Kidney epithelial cell (primary cell): ENCODE data around the gene AKT2. TPM values are rescaled to one million over a fixed set of nuclear protein-coding genes. Genes with fewer than 3 reads are reported as not detected.

Source experiments
- DNase-seq: peaks from one replicate; pipeline ENCODE4 v3.0.0-alpha.2; 2010; ENCODE audit warnings: low read depth
- H3K27me3 ChIP-seq: 2 replicates; pipeline ENCODE4 v1.6.0; 2011; ENCODE audit warnings: low read length; ENCODE audit not compliant: control insufficient read depth, insufficient read depth
- H3K36me3 ChIP-seq: 2 replicates; pipeline ENCODE4 v1.5.1; 2011; ENCODE audit warnings: low read length; ENCODE audit not compliant: control insufficient read depth, insufficient read depth
- H3K4me3 ChIP-seq: 2 replicates; pipeline ENCODE4 v1.5.1; 2011; ENCODE audit warnings: low read depth, mild to moderate bottlenecking, control low read depth, low read length
- total RNA-seq: library from RNA; depleted of rRNA; stranded (reverse); fragments of >200 nt; gene quantifications from 2 replicates; pipeline ENCODE4 v1.2.3, GENCODE V29; 2015
- TF ChIP-seq, protein P1 (sequence below): IDR thresholded peaks from 2 replicates; pipeline ENCODE4 v1.5.1; 2011; ENCODE audit warnings: mild to moderate bottlenecking, moderate library complexity, low read length, control low read depth, inconsistent platforms; ENCODE audit not compliant: insufficient read depth, poor library complexity, severe bottlenecking

AKT2 gene
- total RNA-seq, 1 donor from 2014 or later, result 73.5 TPM

DNA sequence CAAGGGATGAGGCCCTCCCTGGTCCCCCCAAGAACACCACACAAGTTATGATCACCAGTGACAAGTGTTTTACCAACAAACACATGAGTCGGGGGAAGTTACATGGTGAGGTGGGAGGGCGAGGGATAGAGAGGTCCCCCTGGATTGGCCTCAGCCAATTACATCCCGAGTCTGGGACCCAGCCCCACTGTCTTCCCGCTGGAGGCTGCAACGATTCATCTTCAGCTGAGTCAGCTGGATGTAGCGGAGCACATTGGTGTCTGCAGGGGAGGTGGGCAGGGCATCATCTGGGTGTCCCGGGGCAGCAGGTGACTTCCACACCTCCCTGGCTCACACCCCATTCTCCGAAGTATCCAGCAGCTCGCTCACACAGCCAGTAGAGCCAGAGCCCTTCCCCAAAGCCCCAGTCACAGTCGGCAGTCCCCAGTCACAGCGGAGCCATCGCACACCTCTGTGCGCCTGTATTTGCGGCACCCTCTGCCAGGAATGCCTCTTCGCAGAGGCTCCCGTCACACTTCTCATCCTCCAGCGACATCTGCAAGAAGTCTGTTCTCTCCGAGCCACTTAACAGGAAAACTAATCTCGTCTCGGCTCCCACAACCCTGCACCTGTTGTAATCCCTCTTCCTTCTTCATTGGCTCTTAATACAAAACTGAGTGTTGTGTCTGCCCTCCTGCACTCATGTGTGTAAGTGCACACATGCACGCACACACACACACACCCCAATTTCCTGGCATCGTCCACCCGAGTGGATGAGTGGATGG, 69.0 kb downstream of the AKT2 start:
- Histone ChIP-seq H3K36me3 (no peaks in the 10 kb centered on the region), H3K4me3 (no peak overlapping the region), H3K27me3 (peaks cover 28% of the 10 kb centered on the region)
- DNase-seq, result no peak
- TF ChIP-seq, protein P1, sequence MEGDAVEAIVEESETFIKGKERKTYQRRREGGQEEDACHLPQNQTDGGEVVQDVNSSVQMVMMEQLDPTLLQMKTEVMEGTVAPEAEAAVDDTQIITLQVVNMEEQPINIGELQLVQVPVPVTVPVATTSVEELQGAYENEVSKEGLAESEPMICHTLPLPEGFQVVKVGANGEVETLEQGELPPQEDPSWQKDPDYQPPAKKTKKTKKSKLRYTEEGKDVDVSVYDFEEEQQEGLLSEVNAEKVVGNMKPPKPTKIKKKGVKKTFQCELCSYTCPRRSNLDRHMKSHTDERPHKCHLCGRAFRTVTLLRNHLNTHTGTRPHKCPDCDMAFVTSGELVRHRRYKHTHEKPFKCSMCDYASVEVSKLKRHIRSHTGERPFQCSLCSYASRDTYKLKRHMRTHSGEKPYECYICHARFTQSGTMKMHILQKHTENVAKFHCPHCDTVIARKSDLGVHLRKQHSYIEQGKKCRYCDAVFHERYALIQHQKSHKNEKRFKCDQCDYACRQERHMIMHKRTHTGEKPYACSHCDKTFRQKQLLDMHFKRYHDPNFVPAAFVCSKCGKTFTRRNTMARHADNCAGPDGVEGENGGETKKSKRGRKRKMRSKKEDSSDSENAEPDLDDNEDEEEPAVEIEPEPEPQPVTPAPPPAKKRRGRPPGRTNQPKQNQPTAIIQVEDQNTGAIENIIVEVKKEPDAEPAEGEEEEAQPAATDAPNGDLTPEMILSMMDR, result no peak

DNA sequence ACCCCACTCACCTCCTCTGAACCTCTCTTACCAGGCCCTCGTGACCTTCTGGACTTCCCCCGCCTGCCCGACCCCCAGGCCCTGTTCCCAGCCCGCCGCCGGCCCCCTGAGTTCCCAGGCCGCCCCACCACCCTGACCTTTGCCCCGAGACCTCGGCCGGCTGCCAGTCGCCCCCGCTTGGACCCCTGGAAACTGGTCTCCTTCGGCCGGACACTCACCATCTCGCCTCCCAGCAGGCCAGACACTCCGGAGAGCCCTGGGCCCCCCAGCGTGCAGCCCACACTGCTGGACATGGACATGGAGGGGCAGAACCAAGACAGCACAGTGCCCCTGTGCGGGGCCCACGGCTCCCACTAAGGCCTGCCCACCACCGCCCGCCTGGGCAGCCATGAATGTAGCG, 70.2 kb downstream of the AKT2 start:
- Histone ChIP-seq H3K4me3 (no peak overlapping the region), H3K36me3 (no peaks in the 10 kb centered on the region), H3K27me3 (peaks cover 28% of the 10 kb centered on the region)
- TF ChIP-seq, protein P1, result no peak
- no peak for DNase-seq

DNA sequence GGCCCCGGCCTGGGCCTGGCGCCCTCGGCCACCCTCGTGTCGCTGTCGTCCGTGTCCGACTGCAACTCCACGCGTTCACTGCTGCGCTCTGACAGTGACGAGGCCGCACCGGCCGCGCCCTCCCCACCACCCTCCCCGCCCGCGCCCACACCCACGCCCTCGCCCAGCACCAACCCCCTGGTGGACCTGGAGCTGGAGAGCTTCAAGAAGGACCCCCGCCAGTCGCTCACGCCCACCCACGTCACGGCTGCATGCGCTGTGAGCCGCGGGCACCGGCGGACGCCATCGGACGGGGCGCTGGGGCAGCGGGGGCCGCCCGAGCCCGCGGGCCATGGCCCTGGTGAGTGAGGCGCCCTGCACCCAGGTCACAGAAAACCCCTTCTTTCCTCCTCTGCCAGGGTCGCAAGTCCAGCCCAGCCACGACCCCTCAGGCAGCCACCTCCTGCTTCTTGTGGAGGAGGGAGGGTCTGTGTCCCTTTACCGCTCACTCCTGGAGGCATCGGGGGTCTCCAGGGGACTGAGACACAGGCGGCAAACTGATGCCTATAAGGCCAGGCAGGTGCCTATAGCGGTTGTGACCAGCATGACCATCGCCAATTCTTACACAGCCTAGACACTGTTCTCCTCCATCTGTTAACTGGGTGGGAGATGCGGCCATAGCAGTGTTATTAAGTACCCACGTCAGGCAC, 71.1 kb downstream of the AKT2 start:
- no peak for DNase-seq
- peaks cover 28% of the 10 kb centered on the region for H3K27me3 ChIP-seq
- H3K36me3 ChIP-seq, result no peaks in the 10 kb centered on the region
- no peak overlapping the region for H3K4me3 ChIP-seq
- TF ChIP-seq, protein P1, result no peak

DNA sequence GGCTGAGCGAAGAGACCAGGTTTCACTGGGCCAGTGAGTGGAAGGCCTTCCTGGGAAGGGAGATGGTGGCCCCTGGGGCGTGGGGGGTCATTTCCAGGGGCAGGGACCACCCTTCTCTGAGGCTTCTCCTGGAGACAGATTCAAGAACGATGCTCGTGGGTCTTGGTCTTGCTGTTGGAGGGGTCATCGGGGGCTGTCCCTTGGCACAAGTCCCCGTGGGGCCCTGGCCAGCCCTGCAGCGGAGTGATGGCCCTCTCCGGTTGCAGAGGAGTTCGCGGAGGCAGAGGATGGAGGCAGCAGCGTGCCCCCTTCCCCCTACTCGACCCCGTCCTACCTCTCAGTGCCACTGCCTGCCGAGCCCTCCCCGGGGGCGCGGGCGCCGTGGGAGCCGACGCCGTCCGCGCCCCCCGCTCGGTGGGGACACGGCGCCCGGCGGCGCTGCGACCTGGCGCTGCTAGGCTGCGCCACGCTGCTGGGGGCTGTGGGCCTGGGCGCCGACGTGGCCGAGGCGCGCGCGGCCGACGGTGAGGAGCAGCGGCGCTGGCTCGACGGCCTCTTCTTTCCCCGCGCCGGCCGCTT, 71.8 kb downstream of the AKT2 start:
- Histone ChIP-seq H3K36me3 (no peaks in the 10 kb centered on the region), H3K4me3 (no peak overlapping the region), H3K27me3 (peaks cover 24% of the 10 kb centered on the region)
- no peak for DNase-seq
- TF ChIP-seq, protein P1, result no peak

DNA sequence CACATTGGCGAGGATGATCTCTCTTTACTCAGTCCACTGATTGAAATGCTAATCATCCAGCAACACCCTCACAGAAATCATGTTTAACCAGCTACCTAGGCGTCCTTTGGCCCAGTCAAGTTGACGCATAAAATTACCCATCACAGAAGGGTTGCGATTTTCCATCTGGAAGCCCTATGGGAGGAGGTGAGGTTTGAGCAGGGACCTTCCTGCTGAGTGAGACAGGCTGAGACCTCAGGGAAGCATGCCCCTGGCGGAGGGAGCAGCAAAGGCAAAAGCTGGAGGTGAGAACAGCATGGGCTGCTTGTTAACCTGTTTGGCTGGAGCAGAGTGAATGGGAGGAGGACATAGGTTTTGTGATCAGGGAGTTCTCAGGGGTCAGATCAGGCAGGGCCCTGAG, 74.3 kb downstream of the AKT2 start:
- TF ChIP-seq, protein P1, result no peak
- H3K4me3 ChIP-seq, result no peak overlapping the region
- no peak for DNase-seq
- H3K36me3 ChIP-seq, result no peaks in the 10 kb centered on the region
- H3K27me3 ChIP-seq, result peaks cover under 1% of the 10 kb centered on the region
